Measurements from ENCODE around the gene SGMS2.

SGMS2 gene

GRCh38 chr4:107835406-107835805, 10.7 kb downstream of the SGMS2 start:
- no peak overlapping the region for H3K9ac ChIP-seq (ENCODE audit: low read depth, low read length)
- ATAC-seq (ENCODE audit: insufficient read depth, low read depth) (no peak), DNase-seq (no peak)
- H3K4me2 ChIP-seq (ENCODE audit: insufficient read depth, low read length): no peak overlapping the region
- no peaks in the 10 kb centered on the region for H3K27me3 ChIP-seq (ENCODE audit: insufficient read depth, low read length, poor library complexity)
- no peak overlapping the region for H3K27ac ChIP-seq (ENCODE audit: low read length)
- no peak for TF ChIP-seq EZH2 (IDR thresholded peaks at IDR 0.05; ENCODE audit: borderline replicate concordance, low read depth, low read length, severe bottlenecking)
- H3K4me3 ChIP-seq (ENCODE audit: low read depth in 1 of 2, low read length in 2 of 2): no peak overlapping the region
- H3K79me2 ChIP-seq (ENCODE audit: insufficient read depth, low read length): no peaks in the 10 kb centered on the region
- no peaks in the 10 kb centered on the region for H4K20me1 ChIP-seq (ENCODE audit: insufficient read depth, low read length)
- no peaks in the 10 kb centered on the region for H3K36me3 ChIP-seq (ENCODE audit: insufficient read depth, low read length)
- no peaks in the 10 kb centered on the region for H3K9me3 ChIP-seq (ENCODE audit: insufficient read depth, low read length, severe bottlenecking)
- H2AFZ ChIP-seq (ENCODE audit: low read depth, low read length): no peak overlapping the region
- H3K4me1 ChIP-seq (ENCODE audit: insufficient read depth, low read length): no peaks in the 10 kb centered on the region

- DNase-seq: no peak
- Histone ChIP-seq H3K9ac (ENCODE audit: low read depth, low read length) (no peak overlapping the region), H3K4me3 (ENCODE audit: low read depth in 1 of 2, low read length in 2 of 2) (no peak overlapping the region), H4K20me1 (ENCODE audit: insufficient read depth, low read length) (no peaks in the 10 kb centered on the region), H2AFZ (ENCODE audit: low read depth, low read length) (no peak overlapping the region), H3K79me2 (ENCODE audit: insufficient read depth, low read length) (no peaks in the 10 kb centered on the region), H3K9me3 (ENCODE audit: insufficient read depth, low read length, severe bottlenecking) (no peaks in the 10 kb centered on the region), H3K4me2 (ENCODE audit: insufficient read depth, low read length) (no peak overlapping the region), H3K27ac (ENCODE audit: low read length) (no peak overlapping the region), H3K27me3 (ENCODE audit: insufficient read depth, low read length, poor library complexity) (no peaks in the 10 kb centered on the region), H3K36me3 (ENCODE audit: insufficient read depth, low read length) (no peaks in the 10 kb centered on the region), H3K4me1 (ENCODE audit: insufficient read depth, low read length) (no peaks in the 10 kb centered on the region)
- TF ChIP-seq CTCF (IDR thresholded peaks at IDR 0.05; ENCODE audit: borderline replicate concordance, extremely low read depth, low read length, poor library complexity, severe bottlenecking) (no peak), EZH2 (IDR thresholded peaks at IDR 0.05; ENCODE audit: borderline replicate concordance, low read depth, low read length, severe bottlenecking) (no peak)
- ATAC-seq (ENCODE audit: insufficient read depth, low read depth): no peak
Observed at GRCh38 chr4:107837317-107837716, 12.6 kb downstream of the SGMS2 start.

GRCh38 chr4:107837776-107838618, 13.3 kb downstream of the SGMS2 start:
- no peaks in the 10 kb centered on the region for H3K36me3 ChIP-seq (ENCODE audit: insufficient read depth, low read length)
- no peak for ATAC-seq (ENCODE audit: insufficient read depth, low read depth)
- H3K4me1 ChIP-seq (ENCODE audit: insufficient read depth, low read length): no peaks in the 10 kb centered on the region
- DNase-seq: no peak
- no peak overlapping the region for H3K9ac ChIP-seq (ENCODE audit: low read depth, low read length)
- H3K27me3 ChIP-seq (ENCODE audit: insufficient read depth, low read length, poor library complexity): no peaks in the 10 kb centered on the region
- no peaks in the 10 kb centered on the region for H3K9me3 ChIP-seq (ENCODE audit: insufficient read depth, low read length, severe bottlenecking)
- no peaks in the 10 kb centered on the region for H4K20me1 ChIP-seq (ENCODE audit: insufficient read depth, low read length)
- no peak overlapping the region for H3K4me3 ChIP-seq (ENCODE audit: low read depth in 1 of 2, low read length in 2 of 2)
- H3K79me2 ChIP-seq (ENCODE audit: insufficient read depth, low read length): no peaks in the 10 kb centered on the region
- H3K4me2 ChIP-seq (ENCODE audit: insufficient read depth, low read length): no peak overlapping the region
- H2AFZ ChIP-seq (ENCODE audit: low read depth, low read length): no peak overlapping the region
- no peak overlapping the region for H3K27ac ChIP-seq (ENCODE audit: low read length)
- TF ChIP-seq CTCF (IDR thresholded peaks at IDR 0.05; ENCODE audit: borderline replicate concordance, extremely low read depth, low read length, poor library complexity, severe bottlenecking) (no peak), EZH2 (IDR thresholded peaks at IDR 0.05; ENCODE audit: borderline replicate concordance, low read depth, low read length, severe bottlenecking) (no peak)

GRCh38 chr4:107838861-107839565, 14.3 kb downstream of the SGMS2 start:
- no peak overlapping the region for H3K9ac ChIP-seq (ENCODE audit: low read depth, low read length)
- no peaks in the 10 kb centered on the region for H3K79me2 ChIP-seq (ENCODE audit: insufficient read depth, low read length)
- TF ChIP-seq EZH2 (IDR thresholded peaks at IDR 0.05; ENCODE audit: borderline replicate concordance, low read depth, low read length, severe bottlenecking): no peak
- no peak for TF ChIP-seq CTCF (IDR thresholded peaks at IDR 0.05; ENCODE audit: borderline replicate concordance, extremely low read depth, low read length, poor library complexity, severe bottlenecking)
- no peaks in the 10 kb centered on the region for H3K4me1 ChIP-seq (ENCODE audit: insufficient read depth, low read length)
- H3K9me3 ChIP-seq (ENCODE audit: insufficient read depth, low read length, severe bottlenecking): no peaks in the 10 kb centered on the region
- ATAC-seq (ENCODE audit: insufficient read depth, low read depth) (no peak), DNase-seq (no peak)
- no peaks in the 10 kb centered on the region for H4K20me1 ChIP-seq (ENCODE audit: insufficient read depth, low read length)
- H3K4me3 ChIP-seq (ENCODE audit: low read depth in 1 of 2, low read length in 2 of 2): no peak overlapping the region
- H3K27me3 ChIP-seq (ENCODE audit: insufficient read depth, low read length, poor library complexity): no peaks in the 10 kb centered on the region
- H3K27ac ChIP-seq (ENCODE audit: low read length): no peak overlapping the region
- H2AFZ ChIP-seq (ENCODE audit: low read depth, low read length): no peak overlapping the region
- no peak overlapping the region for H3K4me2 ChIP-seq (ENCODE audit: insufficient read depth, low read length)
- no peaks in the 10 kb centered on the region for H3K36me3 ChIP-seq (ENCODE audit: insufficient read depth, low read length)
